ENCODE data around the gene GP1BB.
A peak's percentile ranks its signal among the peaks of the same experiment; 100 is the strongest.
"Not testable (repeated sequence)": the region's sequence is repeated elsewhere in the genome, so short reads cannot be mapped to it uniquely, and the experiment has no call there.

GP1BB gene

DNA sequence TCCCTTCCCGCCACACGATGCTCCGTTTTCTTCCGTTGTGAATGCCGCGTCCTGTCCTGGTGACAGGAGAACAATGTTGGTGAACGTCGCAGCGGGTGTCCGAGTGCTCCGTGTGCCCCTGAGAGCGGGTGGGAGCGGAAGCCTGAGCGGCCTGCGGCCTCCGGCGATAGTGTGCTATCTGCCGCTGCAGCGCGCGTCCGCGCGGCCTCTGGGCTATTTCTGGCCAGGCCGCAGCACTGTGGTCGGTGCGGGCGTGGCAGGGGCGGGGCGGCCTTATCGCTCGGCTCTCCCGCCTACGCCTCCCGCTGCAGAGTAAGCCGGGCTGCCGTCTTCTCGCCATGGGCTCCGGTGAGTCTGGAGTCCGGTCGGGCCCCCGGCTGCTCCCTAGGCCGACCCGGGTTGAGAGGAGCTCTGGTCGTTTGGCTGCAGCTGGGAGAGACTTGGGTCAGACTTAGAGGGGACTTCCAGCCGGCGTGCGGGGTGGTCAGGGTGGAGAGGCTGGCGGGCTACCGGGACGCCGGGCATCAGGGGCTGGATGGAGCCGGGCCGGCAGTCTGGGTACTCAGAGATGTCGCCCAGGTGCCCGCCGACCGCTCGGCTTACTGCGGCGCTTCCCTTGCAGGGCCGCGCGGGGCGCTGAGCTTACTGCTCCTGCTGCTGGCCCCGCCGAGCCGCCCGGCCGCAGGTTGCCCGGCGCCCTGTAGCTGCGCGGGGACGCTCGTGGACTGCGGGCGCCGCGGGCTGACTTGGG is at the start of gene GP1BB:
Gene GP1BB, plus strand, starts transcription at position 308 of the 751 bp plus-strand sequence. Its CDS starts 31 bp downstream, at position 339.
- peak in 1 of 2 donors; percentile 28 for DNase-seq (ENCODE audit: low read depth in 2 of 2)

DNA sequence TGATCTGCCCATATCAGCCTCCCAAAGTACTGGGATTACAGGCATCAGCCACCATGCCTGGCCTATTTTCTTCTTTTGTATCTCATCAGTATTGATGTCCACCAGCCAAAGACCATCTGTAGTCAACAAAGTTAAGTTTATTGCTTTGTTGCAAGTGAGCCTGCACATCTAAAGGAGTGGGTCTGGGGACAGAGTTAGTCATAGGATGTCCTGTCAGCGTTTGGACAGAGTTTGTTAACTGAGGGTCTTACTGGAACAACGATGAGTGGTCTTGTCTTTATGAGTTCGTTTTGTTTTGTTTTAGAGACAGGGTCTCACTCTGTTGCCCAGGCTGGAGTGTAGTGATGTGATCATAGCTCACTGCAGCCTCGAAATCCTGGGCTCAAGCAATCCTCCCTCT is 49.7 kb upstream of the GP1BB start:
- no peak for DNase-seq (ENCODE audit: low read depth in 2 of 2)

DNA sequence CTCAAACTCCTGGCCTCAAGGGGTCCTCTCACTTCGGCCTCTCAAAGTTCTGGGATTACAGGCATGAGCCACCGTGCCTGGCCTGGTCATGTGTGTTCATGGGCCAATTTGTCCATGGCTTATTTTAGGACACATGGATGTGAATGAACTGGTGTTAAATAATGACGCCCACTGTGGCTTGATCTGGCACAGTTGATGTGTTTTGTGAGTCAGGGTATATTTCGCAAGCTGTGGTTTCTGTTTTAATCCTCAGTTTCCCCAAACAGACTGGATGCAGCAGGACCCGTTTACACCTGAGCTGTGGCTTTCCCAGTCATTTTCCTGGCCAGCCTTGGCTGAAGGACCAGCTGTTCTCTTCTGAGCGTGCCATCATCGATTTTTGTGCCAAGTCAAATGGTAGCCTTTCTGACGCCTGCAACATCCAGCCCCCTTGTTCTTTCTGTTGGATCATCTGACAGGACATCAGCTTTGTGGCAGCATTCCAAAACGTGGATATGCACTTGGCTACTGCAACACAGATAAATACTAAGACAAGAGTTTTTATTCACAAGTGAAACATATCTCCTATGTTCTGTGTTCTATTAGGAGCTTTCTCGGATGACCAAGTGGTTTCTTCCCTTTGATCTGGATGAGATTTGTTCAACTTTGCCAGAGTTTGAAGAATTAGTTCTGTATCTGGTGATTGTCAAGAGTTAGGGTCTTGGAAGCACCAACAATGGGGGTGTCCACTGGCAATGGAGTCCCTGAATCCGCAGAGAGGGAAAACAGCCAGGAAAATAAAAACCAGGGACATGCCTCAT is 49.0 kb upstream of the GP1BB start:
- no peak for DNase-seq (ENCODE audit: low read depth in 2 of 2)

DNA sequence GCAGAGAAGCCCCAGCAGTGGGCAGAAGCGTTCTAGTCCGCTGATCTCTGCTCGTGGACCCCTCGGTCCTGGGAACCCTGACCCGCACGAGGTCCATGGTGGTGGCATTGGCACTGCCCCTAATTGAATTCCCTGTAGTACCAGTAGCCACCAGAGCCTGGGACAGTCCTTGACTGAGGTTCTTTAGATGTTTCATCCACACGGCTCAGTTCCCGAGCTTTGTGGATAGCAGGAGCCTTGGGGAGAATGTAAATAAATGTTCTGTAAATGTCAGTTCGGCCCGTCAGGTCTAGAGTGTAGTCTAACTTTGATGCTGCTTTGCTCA is 48.4 kb upstream of the GP1BB start:
- no peak for DNase-seq (ENCODE audit: low read depth in 2 of 2)

DNA sequence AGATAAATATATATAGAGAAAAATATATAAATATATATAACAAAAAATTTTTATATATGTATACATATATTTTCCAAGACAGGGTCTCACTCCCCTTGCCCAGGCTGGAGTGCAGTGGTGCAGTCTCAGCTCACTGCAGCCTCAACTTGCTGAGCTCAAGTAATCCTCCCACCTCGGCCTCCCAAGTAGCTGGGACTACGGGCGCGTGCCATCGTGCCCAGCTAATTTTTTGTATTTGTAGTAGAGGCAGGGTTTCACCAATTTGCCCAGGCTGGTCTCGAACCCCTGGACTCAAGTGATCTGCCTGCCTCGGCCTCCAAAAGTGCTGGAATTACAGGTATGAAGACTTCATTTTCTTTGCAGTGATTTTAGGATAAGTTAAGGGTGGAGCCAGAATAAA is 47.9 kb upstream of the GP1BB start:
- DNase-seq (ENCODE audit: low read depth in 2 of 2) = no peak

DNA sequence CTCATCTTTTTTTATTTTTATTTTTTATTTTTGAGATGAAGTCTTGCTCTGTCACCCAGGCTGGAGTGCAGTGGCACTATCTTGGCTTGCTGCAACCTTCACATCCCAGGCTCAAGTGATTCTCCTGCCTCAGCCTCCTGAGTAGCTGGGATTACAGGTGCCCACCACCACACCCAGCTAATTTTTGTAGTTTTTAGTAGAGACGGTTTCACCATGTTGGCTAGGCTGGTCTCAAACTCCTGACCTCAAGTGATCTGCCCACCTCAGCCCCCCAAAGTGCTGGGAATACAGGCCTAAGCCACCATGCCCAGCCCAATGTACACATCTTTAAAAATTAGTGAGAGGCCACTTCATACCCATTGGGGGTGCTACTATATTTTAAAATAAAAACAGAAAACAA is 46.9 kb upstream of the GP1BB start:
- not testable (repeated sequence) for DNase-seq (ENCODE audit: low read depth in 2 of 2)

DNA sequence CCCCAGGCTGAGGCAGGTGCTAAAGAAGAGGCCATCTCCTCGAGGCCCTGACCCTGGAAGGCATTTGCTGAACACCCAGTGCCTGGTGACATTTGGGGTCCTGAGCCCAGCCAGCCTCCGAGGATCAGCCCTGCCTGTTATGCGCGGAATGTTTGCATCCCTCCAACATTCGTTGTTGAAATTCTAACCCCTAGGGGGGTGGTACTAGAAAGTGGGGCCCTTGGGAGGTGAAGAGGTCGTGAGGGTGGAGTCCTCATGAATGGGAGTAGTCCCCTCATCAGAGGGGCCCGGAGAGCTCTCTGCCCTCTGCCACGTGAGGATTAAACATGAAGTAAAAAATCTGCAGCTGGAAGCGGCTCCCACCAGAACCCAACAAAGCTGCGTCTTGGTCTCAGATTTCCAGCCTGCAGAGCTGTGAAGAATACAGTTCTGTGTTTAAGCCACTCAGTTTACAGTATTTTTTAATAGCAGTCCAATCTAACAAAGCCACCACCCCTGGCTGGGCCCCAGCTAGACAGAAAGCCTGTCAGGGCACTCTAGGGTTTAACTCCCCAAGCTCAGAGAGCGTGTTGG is 44.3 kb upstream of the GP1BB start:
- no peak for DNase-seq (ENCODE audit: low read depth in 2 of 2)

DNA sequence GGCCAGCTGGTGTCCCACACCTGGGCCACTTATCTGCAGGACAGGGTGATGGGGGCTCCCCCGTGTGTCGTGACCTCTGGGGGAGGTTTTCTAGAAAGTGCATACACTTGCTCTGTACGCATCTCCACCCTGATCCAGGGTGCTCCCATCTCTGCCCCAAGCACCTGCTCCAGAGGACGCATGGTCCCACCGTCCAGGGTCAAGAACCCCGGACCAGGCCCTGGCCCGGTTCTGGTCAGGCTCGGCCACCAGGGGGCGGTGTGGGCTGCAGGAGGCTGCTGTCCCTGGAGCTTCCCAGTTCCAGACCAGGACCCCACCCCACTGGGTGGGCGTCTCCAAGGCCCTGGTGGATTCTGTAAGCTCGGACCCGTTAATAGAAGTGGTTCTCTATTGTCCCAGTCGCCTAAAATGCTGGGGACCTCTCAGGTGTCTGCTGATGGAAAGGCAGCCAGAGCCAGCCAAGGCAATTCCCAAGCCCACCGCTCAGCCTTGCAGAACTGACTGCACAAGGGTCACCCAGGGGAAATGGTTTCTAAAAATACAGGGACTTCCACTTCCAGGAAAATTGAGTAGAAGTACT is 43.7 kb upstream of the GP1BB start:
- DNase-seq (ENCODE audit: low read depth in 2 of 2) = peak; percentile 28 to 38

DNA sequence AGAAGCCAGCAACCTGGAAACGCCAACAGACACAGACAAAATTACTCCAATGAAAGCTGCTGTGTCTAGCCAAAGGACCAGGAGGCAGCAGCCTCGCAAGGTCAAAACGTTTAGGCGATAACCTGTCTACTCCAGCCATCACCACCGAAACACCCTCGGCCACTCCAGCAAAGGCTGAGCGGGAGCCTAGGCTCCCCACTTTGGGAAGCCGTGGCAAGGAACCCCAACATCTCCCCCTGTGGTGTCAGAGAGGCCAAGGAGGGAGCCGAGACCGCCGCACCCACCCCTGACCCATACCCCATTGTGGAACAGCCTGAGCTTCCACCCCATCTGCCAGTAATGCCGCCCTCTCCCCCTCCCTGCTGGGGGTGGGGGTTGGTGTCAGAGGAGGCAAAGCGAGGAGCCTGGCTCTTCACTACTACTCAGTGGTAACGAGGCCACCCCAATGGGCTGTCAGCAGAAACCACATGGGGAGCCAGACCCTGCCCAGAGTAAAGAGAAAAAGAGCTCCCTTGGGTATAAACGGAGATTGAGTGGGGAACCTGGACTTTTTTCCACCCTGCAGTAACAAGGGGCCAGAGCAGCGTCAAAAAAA is 43.0 kb upstream of the GP1BB start:
- DNase-seq (ENCODE audit: low read depth in 2 of 2) = no peak

DNA sequence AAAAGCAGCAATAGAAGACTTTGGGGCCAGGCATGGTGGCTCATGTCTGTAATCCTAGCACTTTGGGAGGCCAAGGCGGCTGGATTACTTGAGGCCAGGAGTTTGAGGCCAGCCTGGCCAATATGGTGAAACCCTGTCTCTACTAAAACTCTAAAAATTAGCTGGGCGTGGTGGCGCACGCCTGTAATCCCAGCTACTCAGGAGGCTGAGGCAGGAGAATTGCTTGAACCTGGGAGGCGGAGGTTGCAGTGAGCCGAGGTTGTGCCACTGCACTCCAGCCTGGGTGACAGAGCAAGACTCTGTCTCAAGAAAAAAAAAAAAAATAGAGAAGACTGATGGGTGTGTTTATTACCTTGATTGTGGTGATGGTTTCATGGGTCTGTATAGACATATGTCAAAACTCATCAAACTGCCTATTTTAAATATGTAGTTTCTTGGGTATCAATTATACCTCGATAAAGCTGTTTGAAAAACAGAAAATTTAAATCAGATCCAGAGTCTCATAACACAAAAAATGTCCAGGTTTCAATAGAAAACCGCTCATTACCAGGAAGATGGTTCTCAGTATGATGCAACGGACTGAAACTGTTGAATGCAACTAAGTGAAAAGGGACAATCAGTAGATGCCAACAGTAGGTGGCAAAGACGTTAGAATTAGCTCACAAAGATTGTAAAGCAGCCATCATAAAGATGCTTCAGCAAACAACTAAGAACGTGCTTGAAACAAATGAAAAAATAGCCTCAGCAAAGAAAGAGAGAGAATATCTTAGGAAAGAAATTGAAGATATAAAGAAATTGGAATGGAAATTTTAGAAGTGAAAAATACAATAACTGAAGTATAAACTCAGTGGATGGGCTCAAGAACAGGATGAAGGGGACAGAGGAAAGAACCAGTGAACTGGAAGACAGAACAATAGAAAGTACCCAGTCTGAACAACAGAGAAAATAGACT is 42.2 kb upstream of the GP1BB start:
- no peak for DNase-seq (ENCODE audit: low read depth in 2 of 2)

DNA sequence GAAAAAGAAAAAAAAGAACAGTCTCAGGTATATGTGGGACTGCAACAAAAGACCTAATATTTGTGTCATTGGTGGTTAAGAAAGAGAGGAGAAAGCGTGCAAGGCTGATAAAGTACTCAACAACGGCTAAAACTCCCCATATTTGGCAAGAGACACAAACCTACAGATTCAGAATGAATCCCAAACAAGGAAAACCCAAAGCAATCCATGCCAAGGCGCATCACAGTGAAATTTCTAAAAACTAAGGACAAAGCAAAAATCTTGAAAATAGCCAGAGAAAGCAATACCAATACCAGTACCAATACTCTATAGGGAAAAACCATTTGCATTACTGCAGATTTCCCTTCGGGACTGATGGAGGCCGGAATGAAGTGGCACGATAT is 41.5 kb upstream of the GP1BB start:
- DNase-seq (ENCODE audit: low read depth in 2 of 2) = no peak

DNA sequence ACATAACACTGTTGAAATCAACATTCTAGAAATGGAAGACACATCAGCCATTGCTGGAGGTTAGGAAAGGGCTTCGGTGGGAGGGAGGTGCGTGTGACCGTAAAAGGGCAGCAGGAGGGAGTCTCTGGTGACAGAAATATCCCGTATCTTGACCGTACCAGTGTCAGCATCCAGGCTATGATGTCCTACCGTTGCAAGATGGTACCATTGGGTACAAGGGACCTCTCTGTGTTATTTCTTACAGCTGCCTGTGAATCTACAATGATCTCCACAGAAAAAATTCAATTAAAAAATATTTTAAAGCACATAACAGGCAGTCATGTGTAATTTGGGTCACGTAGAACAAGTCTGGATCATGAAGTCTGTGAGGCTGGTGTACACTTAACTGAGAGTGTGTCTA is 36.4 kb upstream of the GP1BB start:
- DNase-seq (ENCODE audit: low read depth in 2 of 2) = no peak

DNA sequence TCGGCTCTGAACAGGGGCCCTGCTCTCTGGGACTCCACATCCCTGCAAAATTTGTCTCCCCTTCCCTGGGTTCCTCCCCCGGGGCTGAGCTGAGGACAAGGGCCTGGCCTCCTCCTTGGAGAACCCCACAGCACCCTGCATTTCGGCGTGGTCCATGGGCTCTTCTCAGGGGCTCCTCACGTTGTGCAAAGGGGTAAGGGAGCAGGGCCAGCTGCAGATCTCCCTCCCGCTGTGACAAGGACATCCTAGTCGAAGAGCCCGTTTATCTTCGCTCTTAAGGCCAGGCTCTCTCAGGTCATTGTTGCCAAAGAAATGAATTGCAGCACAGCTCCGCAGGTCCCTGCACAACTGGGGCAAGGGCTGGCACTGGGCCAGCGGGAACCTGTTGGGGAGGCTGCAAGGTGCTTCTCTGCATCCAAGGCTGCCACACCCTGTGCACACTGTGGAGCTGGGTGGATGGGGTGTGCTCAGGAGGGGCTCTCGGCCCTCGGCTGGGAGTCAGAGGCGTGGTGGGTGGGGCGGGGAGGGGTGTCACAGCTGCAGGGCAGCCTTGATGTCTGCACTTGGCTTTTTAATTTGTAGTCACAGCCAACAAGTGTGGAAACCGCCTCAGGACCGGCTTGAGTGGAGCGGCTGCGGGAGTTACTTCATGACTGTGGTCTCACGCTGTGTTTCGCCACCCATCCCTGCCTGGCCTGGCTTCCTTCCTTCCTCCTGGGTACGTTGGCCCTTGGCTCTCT is 35.6 kb upstream of the GP1BB start:
- DNase-seq (ENCODE audit: low read depth in 2 of 2) = no peak

DNA sequence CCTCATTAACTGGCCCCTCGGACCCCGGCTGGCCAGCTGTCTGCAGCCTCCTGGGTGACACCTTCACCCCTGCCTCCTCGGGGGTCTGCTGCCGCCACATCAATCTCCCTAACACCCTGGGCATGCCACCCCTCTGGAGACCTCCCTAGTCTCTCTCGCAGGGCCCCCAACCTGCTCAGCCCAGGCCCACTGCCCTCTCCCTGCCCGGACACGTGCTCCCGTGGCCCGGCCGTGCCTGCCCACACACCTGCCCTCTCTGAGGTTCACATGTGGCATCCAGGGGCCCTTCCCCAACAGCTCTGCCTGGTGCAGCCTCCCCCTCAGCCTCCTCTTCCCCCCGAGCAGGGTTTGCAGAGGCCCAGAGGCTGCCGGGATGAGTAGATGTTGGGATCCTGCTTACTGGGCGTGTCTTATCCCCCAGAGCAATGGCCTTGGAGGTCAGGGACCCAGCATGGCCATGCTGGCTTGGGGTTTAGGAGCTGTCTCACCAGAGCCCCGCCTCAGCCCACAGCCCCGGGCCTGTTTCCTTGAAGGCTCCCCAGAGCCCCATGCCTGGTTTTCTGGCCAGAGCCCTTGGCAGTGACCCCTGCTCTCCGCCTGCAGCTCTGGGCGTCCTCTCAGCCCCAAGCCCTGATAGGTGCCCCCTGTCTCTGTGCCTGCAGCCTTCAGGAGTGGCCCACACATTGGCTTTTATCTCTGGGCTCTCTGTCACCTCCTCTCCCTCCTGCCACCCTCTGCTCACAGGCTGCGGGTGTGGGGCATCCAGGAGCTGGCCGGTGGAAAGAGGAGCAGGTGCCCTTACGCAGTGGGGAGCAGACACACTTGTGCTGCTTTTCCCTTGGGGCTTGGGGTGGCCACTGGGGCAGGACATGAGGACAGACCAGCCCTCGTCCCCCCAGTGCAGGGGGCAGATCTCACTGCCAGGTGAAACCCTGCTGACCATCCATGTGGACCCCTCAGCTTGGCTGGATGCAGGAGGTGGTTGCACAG is 34.7 kb upstream of the GP1BB start:
- DNase-seq (ENCODE audit: low read depth in 2 of 2) = no peak

DNA sequence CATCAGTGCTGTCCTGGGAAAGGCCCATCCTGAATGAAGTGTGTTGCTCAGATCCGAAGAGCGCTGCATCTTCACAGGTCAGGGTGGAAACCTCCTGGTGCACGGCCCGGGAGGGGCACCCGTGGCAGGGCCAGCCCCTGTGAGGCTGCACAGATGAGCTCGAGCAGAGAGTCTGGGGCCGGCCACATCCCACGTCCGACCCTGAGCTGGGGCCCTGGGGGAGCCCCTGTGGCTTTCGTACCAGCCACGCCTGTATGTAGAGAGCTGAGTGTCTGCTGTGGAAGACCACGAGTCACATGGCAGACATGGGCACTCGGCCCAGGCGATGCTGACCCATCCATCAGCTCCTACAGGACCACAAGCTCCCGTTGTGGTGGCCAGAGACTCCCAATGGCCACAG is 33.9 kb upstream of the GP1BB start:
- DNase-seq (ENCODE audit: low read depth in 2 of 2) = no peak

DNA sequence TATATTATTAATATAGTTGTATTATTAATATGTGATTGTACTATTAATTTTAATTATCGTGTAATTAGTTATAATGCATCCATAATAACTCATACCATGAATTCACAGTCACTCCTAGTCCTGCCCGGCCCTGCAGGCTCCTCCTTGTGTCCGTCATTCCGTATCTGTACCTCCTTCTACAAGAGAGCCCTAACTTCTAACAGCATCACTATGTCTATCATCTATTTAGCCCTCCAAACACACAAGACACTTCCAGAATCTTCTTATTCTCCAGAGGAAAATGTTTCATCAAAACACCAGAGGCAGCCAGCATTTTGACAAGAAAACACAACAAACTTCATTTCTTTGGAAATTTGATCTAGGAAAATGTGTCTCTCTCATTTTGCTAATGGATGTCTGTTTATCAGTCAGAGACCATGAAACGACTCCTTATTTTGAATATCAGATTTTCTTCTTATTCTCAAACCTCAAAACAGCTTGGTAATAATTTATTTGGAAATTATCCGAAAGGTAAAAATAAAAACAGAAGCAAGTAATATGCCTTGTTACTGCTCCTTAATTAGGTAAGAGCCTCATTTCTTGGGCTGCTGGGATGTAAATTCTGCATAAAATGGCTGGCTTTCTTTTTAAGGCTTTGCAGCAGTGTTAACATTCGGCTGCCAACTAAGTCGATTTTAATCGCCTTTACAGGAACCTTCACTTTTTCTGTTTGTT is 32.2 kb upstream of the GP1BB start:
- DNase-seq (ENCODE audit: low read depth in 2 of 2) = no peak

DNA sequence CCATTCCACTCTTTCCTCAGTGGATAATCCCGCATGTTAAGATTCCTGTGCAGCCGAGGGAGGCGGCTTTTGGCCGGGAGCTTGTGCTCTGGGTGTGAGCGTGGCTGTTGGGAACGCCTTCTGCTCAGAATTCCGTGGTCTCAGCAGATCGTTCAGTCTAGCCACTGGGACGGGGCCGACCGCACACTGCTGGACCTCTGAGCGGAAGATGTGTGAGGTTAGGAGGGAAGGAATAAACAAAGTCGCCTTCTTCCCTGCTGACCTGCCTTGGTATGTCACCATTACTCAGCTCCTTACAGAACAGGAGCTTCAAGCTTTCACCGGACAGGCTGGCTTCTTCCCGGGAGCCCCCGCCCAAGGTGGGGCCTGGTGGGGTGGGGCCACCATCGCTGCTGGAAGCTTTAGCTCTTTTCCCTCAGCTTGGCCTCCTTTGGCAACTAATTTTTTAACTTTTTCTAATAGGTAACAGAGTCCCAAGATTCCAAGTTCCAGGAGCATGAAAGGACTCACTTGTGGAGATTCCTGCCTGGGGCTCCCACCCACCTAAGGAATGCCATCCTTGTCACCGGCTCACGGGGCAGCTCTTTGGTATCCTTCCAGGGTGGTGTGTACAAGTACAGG is 31.5 kb upstream of the GP1BB start:
- no peak for DNase-seq (ENCODE audit: low read depth in 2 of 2)

DNA sequence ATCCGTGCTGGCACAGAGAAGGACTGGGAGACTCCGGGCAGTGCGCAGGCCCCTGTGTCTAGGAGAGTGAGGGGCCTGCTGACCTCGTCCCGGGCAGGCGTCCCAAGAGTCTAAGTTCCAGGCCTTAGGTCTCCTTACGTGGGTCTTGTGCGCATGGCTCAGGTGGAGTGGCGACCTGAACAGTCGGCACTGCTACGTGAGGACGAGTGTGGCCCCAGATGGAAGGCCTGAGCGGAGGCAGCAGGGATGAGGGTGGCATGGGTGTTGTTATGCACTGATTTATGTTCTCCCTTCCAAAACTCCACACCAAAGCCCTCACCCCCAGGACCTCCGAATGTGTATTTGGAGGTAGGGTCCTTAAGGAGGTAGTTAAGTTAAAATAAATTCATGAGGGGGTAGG is 29.8 kb upstream of the GP1BB start:
- no peak for DNase-seq (ENCODE audit: low read depth in 2 of 2)

Measured in stimulated activated CD8-positive, alpha-beta memory T cell treated with anti-CD3 and anti-CD28 coated beads, Interleukin-2, amount 100 ng/mL, for 48 hours (primary cell).